HepG2 (cell line): Measurements from ENCODE around the gene CCR5AS.

Experiments used
- ATAC-seq: fragments of 200-7000 bp; cut with Tn5 transposase; 3 replicates; pipeline ENCODE4 v1.9.1; 2020; ENCODE audit warnings: mild to moderate bottlenecking, moderate library complexity
- BruUV-seq: library from RNA; stranded (reverse); fragments of 400-500 nt; replicated peaks from 2 replicates; lab custom pipeline; 2021; lab: Mats Ljungman, UMichigan
- CTCF ChIA-PET: fragments of 300-600 bp; formaldehyde crosslinking; extraction: SDS; loops from one replicate; lab custom pipeline; 2021; ENCODE audit warnings: low total read pairs, inconsistent platforms, low intra/inter-chr PET ratio; lab: Yijun Ruan, JAX
- POLR2A ChIA-PET: fragments of 350-600 bp; sonication (Branson Sonifier 250); formaldehyde crosslinking; loops from one replicate; lab custom pipeline; 2020; ENCODE audit warnings: antibody characterized with exemption, inconsistent platforms; lab: Yijun Ruan, JAX
- DNase-seq: peaks from one replicate; pipeline ENCODE4 v3.0.0-alpha.2; 2015; ENCODE audit warnings: low spot score
- FAIRE-seq: peaks from 3 replicates; lab custom pipeline; 2011; peaks lifted over from hg19 to GRCh38; lab: Jason Lieb, UNC
- H2AFZ ChIP-seq: one replicate; pipeline ENCODE4 v1.6.1; 2011; ENCODE audit warnings: low read length, inconsistent platforms
- H3K27ac ChIP-seq: fragments of 300-600 bp; 3 replicates; pipeline ENCODE4 v1.8.0; 2011; ENCODE audit warnings: mixed run types, mild to moderate bottlenecking, mixed read lengths, low read length, inconsistent platforms; ENCODE audit not compliant: insufficient read depth; ENCODE audit errors: extremely low read length
- H3K27me3 ChIP-seq, 2 experiments: fragments of 200-600 bp in 1 of 2; 2 replicates in 1 of 2; 3 replicates in 1 of 2; pipeline versions ENCODE4 v1.6.0 to v1.8.0; 2011; ENCODE audit warnings: low read length in 2 of 2, mild to moderate bottlenecking in 2 of 2, moderate library complexity in 2 of 2, inconsistent platforms in 1 of 2; ENCODE audit not compliant: insufficient read depth in 2 of 2, control insufficient read depth in 1 of 2
- H3K36me3 ChIP-seq, 2 experiments: fragments of 200-600 bp in 1 of 2; replicated peaks in 1 of 2; 2 replicates in 1 of 2; 3 replicates in 1 of 2; pipeline versions ENCODE4 v1.5.1 to v1.8.0; 2011; ENCODE audit warnings: low read length in 2 of 2, inconsistent platforms in 1 of 2; ENCODE audit not compliant: insufficient read depth in 2 of 2, control insufficient read depth in 1 of 2
- H3K4me1 ChIP-seq: 2 replicates; pipeline ENCODE4 v1.5.1; 2012; ENCODE audit warnings: low read length, inconsistent platforms; ENCODE audit not compliant: insufficient read depth
- H3K4me2 ChIP-seq: 2 replicates; pipeline ENCODE4 v1.6.0; 2011; ENCODE audit warnings: low read depth, low read length, inconsistent platforms
- H3K4me3 ChIP-seq, 3 experiments: fragments of 200-600 bp in 1 of 3; sonication (generic), shearing (Covaris generic) in 1 of 3; replicated peaks in 1 of 3; 2 replicates each; pipeline ENCODE4 v1.5.1; 2011 to 2016; ENCODE audit warnings: low read length in 3 of 3, inconsistent platforms in 2 of 3, low read depth in 2 of 3, mild to moderate bottlenecking in 2 of 3, control low read depth in 1 of 3, mixed read lengths in 1 of 3; ENCODE audit not compliant: insufficient read depth in 1 of 3
- H3K79me2 ChIP-seq: one replicate; pipeline ENCODE4 v1.6.1; 2011; ENCODE audit warnings: low read length, inconsistent platforms; ENCODE audit not compliant: insufficient read depth
- H3K9ac ChIP-seq: 2 replicates; pipeline ENCODE4 v1.6.0; 2011; ENCODE audit warnings: mild to moderate bottlenecking, low read depth, low read length, inconsistent platforms; ENCODE audit not compliant: insufficient read depth
- H3K9me3 ChIP-seq: 2 replicates; pipeline ENCODE4 v1.5.1; 2012; ENCODE audit warnings: mild to moderate bottlenecking, low read length
- H4K20me1 ChIP-seq: 2 replicates; pipeline ENCODE4 v1.6.0; 2011; ENCODE audit warnings: inconsistent platforms, mild to moderate bottlenecking, low read length, moderate library complexity; ENCODE audit not compliant: insufficient read depth
- GPN1 ChIP-seq: sonication (generic); formaldehyde crosslinking; IDR thresholded peaks from 2 replicates; pipeline ENCODE4 v1.5.1; 2020; ENCODE audit warnings: missing genetic modification reagents, borderline replicate concordance
- HNRNPLL ChIP-seq: fragments of 200-400 bp; formaldehyde crosslinking; IDR thresholded peaks from 2 replicates; pipeline ENCODE4 v1.6.1; 2017; ENCODE audit warnings: mild to moderate bottlenecking, low read depth, low read length; ENCODE audit not compliant: poor library complexity, severe bottlenecking
- RFX5 ChIP-seq: IDR thresholded peaks from 2 replicates; pipeline ENCODE4 v1.6.1; 2011; ENCODE audit warnings: low read depth, low read length, improper control_type of control experiment
- SETDB1 ChIP-seq: sonication (generic); formaldehyde crosslinking; IDR thresholded peaks from 2 replicates; pipeline ENCODE4 v1.5.1; 2020; ENCODE audit warnings: missing genetic modification reagents, mild to moderate bottlenecking, borderline replicate concordance
- SRSF1 ChIP-seq: fragments of 200-400 bp; formaldehyde crosslinking; optimal IDR thresholded peaks from 2 replicates; pipeline ENCODE3; 2017; ENCODE audit warnings: mild to moderate bottlenecking, low read depth, low read length, moderate library complexity
- TCF7 ChIP-seq: sonication (generic); IDR thresholded peaks from 2 replicates; pipeline ENCODE4 v1.6.1; 2016; ENCODE audit warnings: antibody characterized with exemption, low read depth
- TERF1 ChIP-seq: sonication (generic); formaldehyde crosslinking; IDR thresholded peaks from 2 replicates; pipeline ENCODE4 v1.8.0; 2022; ENCODE audit warnings: mild to moderate bottlenecking, missing genetic modification reagents, moderate library complexity
- ZNF556 ChIP-seq: sonication (generic); formaldehyde crosslinking; IDR thresholded peaks from 2 replicates; pipeline ENCODE4 v1.4.0; 2020; ENCODE audit warnings: mild to moderate bottlenecking, missing genetic modification reagents, borderline replicate concordance
- WGBS: methylation state at CpG from one replicate; pipeline ENCODE4 v1.1.6; 2017; ENCODE audit warnings: low lambda C conversion rate; 5-methylcytosine and 5-hydroxymethylcytosine counted together
- in situ Hi-C: cut with HindIII; loops from 2 replicates; pipeline ENCODE4 v1.10.0; 2017; ENCODE audit warnings: low pct_unique_long_range_greater_than_20kb; ENCODE audit not compliant: extremely low pct_ligation_motif_present
- intact Hi-C: fragments of 100-400 bp; cut with micrococcal nuclease; formaldehyde crosslinking; loops from one replicate; pipeline ENCODE4 v1.10.0; 2022; ENCODE audit not compliant: unreplicated experiment
- TF ChIP-seq, protein P1 (sequence below): sonication (generic); formaldehyde crosslinking; IDR thresholded peaks from 2 replicates; pipeline ENCODE4 v1.4.0; 2020; ENCODE audit warnings: missing genetic modification reagents

Gene CCR5AS

GRCh38 chr3:46454606-46455005, 47.7 kb upstream of the CCR5AS start:
- H3K79me2 ChIP-seq = no peaks in the 10 kb centered on the region
- in situ Hi-C loops = no loop called here
- CTCF ChIA-PET = no interaction called here

More at GRCh38 chr3:46454606-46455005, 47.7 kb upstream of the CCR5AS start:
- H2AFZ ChIP-seq = no peak overlapping the region
- no peak for DNase-seq
- FAIRE-seq = no peak
- POLR2A ChIA-PET = no interaction called here
- 23% methylated on average over 6 of the region's 7 CpGs for WGBS
- H3K27ac ChIP-seq = no peak overlapping the region
- no peak overlapping the region for H3K4me2 ChIP-seq
- H4K20me1 ChIP-seq = no peaks in the 10 kb centered on the region
- H3K9me3 ChIP-seq = no peaks in the 10 kb centered on the region
- no peak for ATAC-seq
- no peaks in the 10 kb centered on the region for H3K36me3 ChIP-seq
- H3K4me1 ChIP-seq = no peaks in the 10 kb centered on the region
- H3K27me3 ChIP-seq = peaks cover 3 to 19% of the 10 kb centered on the region in 2 experiments; a peak in 3 of 5 replicates
- TF ChIP-seq TCF7 (no peak), SETDB1 (CRISPR knock-in tag) (no peak), TERF1 (CRISPR knock-in tag) (no peak), HNRNPLL (no peak), RFX5 (no peak), SRSF1 (no peak), ZNF556 (CRISPR knock-in tag) (no peak), GPN1 (CRISPR knock-in tag) (no peak)
- TF ChIP-seq, protein P1, sequence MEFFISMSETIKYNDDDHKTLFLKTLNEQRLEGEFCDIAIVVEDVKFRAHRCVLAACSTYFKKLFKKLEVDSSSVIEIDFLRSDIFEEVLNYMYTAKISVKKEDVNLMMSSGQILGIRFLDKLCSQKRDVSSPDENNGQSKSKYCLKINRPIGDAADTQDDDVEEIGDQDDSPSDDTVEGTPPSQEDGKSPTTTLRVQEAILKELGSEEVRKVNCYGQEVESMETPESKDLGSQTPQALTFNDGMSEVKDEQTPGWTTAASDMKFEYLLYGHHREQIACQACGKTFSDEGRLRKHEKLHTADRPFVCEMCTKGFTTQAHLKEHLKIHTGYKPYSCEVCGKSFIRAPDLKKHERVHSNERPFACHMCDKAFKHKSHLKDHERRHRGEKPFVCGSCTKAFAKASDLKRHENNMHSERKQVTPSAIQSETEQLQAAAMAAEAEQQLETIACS (CRISPR knock-in tag) = no peak
- H3K4me3 ChIP-seq = no peak overlapping the region
- no peak overlapping the region for H3K9ac ChIP-seq
- intact Hi-C loops = no loop called here
- BruUV-seq = no TSS peak
